Endothelial cell of umbilical vein (primary cell): ENCODE results near the gene AICDA.

Source experiments
- EZH2 ChIP-seq: IDR thresholded peaks from 2 replicates; pipeline ENCODE4 v1.6.1; 2012; ENCODE audit warnings: borderline replicate concordance, low read depth, mild to moderate bottlenecking, moderate library complexity, low read length, inconsistent platforms; ENCODE audit not compliant: severe bottlenecking
- FOS ChIP-seq: IDR thresholded peaks from 2 replicates; pipeline ENCODE4 v1.6.1; 2011; ENCODE audit warnings: mild to moderate bottlenecking, low read length, moderate library complexity, borderline replicate concordance; ENCODE audit not compliant: insufficient read depth
- GATA2 ChIP-seq: IDR thresholded peaks from 2 replicates; pipeline ENCODE4 v1.7.0; 2011; ENCODE audit warnings: low read depth, mild to moderate bottlenecking, moderate library complexity, mixed read lengths, low read length; ENCODE audit not compliant: insufficient read length, insufficient read depth
- JUN ChIP-seq: IDR thresholded peaks from 2 replicates; pipeline ENCODE4 v1.6.1; 2011; ENCODE audit warnings: borderline replicate concordance, low read depth; ENCODE audit not compliant: insufficient read length, insufficient read depth
- MYC ChIP-seq: IDR thresholded peaks from one replicate; pipeline ENCODE4 v1.6.1; 2011; ENCODE audit warnings: mild to moderate bottlenecking, low read depth, low read length
- POLR2A ChIP-seq: IDR thresholded peaks from 2 replicates; pipeline ENCODE4 v1.6.1; 2012; ENCODE audit warnings: low read depth, mild to moderate bottlenecking, control low read depth, low read length
- POLR2AphosphoS5 ChIP-seq: IDR thresholded peaks from 2 replicates; pipeline ENCODE4 v1.6.1; 2012; ENCODE audit warnings: low read depth, mild to moderate bottlenecking, control low read depth, low read length, moderate library complexity; ENCODE audit not compliant: insufficient read depth
- TF ChIP-seq, protein P1 (sequence below), 2 donors: IDR thresholded peaks; 1 replicate in 1 of 2; 2 replicates in 1 of 2; pipeline ENCODE4 v1.5.1; 2011; ENCODE audit warnings: low read length in 2 of 2, mild to moderate bottlenecking in 2 of 2, moderate library complexity in 2 of 2, control low read depth in 1 of 2, inconsistent platforms in 1 of 2, low read depth in 1 of 2; ENCODE audit not compliant: insufficient read depth in 1 of 2; ENCODE audit errors: extremely low read depth in 1 of 2
- TF ChIP-seq, protein P2 (sequence below): IDR thresholded peaks from 2 replicates; pipeline ENCODE4 v1.6.1; 2011; ENCODE audit not compliant: insufficient read depth, insufficient read length

DNA sequence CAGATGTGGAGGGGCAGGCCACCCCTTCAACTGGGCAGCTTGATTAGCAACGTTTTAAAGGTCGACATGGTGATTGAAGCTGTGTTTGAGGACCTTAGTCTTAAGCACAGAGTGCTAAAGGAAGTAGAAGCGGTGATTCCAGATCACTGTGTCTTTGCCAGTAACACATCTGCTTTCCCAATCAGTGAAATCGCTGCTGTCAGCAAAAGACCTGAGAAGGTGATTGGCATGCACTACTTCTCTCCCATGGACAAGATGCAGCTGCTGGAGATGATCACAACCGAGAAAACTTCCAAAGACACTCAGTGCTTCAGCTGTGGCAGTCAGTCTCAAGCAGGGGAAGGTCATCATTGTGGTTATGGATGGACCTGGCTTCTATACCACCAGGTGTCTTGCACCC is 23.9 kb upstream of the AICDA start:
- TF ChIP-seq POLR2A (no peak), JUN (no peak), EZH2 (no peak), MYC (no peak), POLR2AphosphoS5 (no peak), GATA2 (no peak), FOS (no peak)
- TF ChIP-seq, protein P1, sequence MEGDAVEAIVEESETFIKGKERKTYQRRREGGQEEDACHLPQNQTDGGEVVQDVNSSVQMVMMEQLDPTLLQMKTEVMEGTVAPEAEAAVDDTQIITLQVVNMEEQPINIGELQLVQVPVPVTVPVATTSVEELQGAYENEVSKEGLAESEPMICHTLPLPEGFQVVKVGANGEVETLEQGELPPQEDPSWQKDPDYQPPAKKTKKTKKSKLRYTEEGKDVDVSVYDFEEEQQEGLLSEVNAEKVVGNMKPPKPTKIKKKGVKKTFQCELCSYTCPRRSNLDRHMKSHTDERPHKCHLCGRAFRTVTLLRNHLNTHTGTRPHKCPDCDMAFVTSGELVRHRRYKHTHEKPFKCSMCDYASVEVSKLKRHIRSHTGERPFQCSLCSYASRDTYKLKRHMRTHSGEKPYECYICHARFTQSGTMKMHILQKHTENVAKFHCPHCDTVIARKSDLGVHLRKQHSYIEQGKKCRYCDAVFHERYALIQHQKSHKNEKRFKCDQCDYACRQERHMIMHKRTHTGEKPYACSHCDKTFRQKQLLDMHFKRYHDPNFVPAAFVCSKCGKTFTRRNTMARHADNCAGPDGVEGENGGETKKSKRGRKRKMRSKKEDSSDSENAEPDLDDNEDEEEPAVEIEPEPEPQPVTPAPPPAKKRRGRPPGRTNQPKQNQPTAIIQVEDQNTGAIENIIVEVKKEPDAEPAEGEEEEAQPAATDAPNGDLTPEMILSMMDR (IDR thresholded peaks at IDR 0.05; ENCODE audit: extremely low read depth in 1 of 2, insufficient read depth in 1 of 2, low read depth in 1 of 2, low read length in 2 of 2) = no peak
- TF ChIP-seq, protein P2, sequence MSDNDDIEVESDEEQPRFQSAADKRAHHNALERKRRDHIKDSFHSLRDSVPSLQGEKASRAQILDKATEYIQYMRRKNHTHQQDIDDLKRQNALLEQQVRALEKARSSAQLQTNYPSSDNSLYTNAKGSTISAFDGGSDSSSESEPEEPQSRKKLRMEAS = no peak
